HG03469 (cell line): ENCODE measurements around the gene PIGX.
"Not testable (repeated sequence)": the region's sequence is repeated elsewhere in the genome, so short reads cannot be mapped to it uniquely, and the experiment has no call there.

Experiments
- ATAC-seq: cut with Tn5 transposase; IDR thresholded peaks from one replicate; pipeline ENCODE4 v1.9.1; 2021; ENCODE audit warnings: mild to moderate bottlenecking, moderate library complexity, moderate number of reproducible peaks; ENCODE audit not compliant: unreplicated experiment

PIGX gene

GRCh38 chr3:196700801-196701200 lies 11.4 kb upstream of the PIGX start:
- ATAC-seq: no peak

- ATAC-seq: no peak
These were observed 5.8 kb upstream of the PIGX start for GRCh38 chr3:196706327-196706726.

- no peak for ATAC-seq
These were observed 5.4 kb upstream of the PIGX start for GRCh38 chr3:196706731-196707130.

- ATAC-seq: no peak
These were observed 4.6 kb upstream of the PIGX start for GRCh38 chr3:196707566-196707965.

- ATAC-seq: no peak
These were observed 3.7 kb upstream of the PIGX start for GRCh38 chr3:196708467-196708866.

- peak; percentile 40 for ATAC-seq
These were observed 587 bp downstream of the PIGX start for GRCh38 chr3:196712514-196713413.

GRCh38 chr3:196717162-196717561 lies 5.0 kb downstream of the PIGX start:
- ATAC-seq: not testable (repeated sequence)

- ATAC-seq: no peak
These were observed 8.9 kb downstream of the PIGX start for GRCh38 chr3:196721097-196721496.

GRCh38 chr3:196726788-196727675 lies 14.9 kb downstream of the PIGX start:
- ATAC-seq: no peak

- ATAC-seq: no peak
These were observed 23.6 kb downstream of the PIGX start for GRCh38 chr3:196735751-196736150.

- no peak for ATAC-seq
These were observed 24.6 kb downstream of the PIGX start for GRCh38 chr3:196736670-196737374.

- ATAC-seq: no peak
These were observed 25.5 kb downstream of the PIGX start for GRCh38 chr3:196737655-196738054.

GRCh38 chr3:196739671-196740480 lies 27.7 kb downstream of the PIGX start, which contains the start of gene PAK2:
PAK2 (plus strand) TSS chr3:196739857; CDS start chr3:196782647, 42,790 bp downstream.
- ATAC-seq: peak; percentile 74

- ATAC-seq: no peak
These were observed 28.5 kb downstream of the PIGX start for GRCh38 chr3:196740481-196741248.

GRCh38 chr3:196741249-196741889 lies 29.2 kb downstream of the PIGX start:
- no peak for ATAC-seq

- ATAC-seq: not testable (repeated sequence)
These were observed 31.4 kb downstream of the PIGX start for GRCh38 chr3:196743569-196743968.

- no peak for ATAC-seq
These were observed 36.9 kb downstream of the PIGX start for GRCh38 chr3:196749125-196749524.

- ATAC-seq: no peak
These were observed 41.0 kb downstream of the PIGX start for GRCh38 chr3:196753201-196753600.
